GM21717 (cell line): ENCODE results near the gene STAT5B.
"Not testable (repeated sequence)": the region's sequence is repeated elsewhere in the genome, so short reads cannot be mapped to it uniquely, and the experiment has no call there.

Experiments
- ATAC-seq: cut with Tn5 transposase; IDR thresholded peaks from one replicate; pipeline ENCODE4 v1.9.1; 2021; ENCODE audit warnings: mild to moderate bottlenecking, moderate library complexity; ENCODE audit not compliant: unreplicated experiment

Gene STAT5B

DNA sequence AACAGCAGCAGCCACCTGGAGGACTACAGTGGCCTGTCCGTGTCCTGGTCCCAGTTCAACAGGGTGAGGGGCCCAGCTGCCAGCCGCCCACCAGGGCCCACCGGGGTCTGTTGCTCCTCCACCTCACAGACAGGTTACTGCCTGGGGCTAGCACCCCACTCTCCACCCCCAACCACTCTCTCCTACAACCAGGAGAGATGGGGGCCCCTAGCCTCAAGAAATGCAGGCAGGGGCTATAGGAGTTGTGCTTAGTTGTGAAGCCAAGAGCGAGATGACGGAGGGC, 30.1 kb upstream of the STAT5B start:
- ATAC-seq: no peak

DNA sequence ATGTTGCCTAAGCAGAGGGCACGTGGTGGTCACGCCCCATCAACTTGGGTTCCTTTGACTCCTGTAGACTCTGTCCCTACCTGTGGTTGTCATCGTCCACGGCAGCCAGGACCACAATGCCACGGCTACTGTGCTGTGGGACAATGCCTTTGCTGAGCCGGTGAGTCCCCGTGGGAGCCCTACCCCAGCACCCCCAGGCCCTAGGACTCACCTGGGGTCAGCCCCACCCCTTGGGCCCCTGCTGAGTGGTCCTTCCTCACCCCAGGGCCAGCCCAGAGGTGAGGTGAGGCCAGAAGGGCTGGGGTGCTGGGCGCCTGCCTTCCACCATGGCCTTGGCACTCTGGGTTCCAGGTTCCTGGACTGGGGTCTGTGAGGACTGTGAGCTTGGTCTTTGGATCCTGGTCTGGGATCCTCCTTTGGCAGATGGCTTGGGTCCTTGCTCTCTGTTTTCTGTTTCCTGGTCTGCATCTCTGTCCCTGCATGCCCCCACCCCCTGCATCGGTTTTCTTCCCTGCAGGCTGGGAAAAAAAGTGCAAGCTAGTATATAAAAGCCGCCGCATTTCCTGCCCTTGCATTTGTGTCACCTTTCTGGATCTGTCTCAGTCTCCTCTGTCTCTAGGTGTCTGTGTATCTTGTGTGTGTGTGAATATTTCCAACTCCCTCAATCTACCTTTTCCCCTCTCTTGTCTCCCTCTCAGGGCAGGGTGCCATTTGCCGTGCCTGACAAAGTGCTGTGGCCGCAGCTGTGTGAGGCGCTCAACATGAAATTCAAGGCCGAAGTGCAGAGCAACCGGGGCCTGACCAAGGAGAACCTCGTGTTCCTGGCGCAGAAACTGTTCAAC, 29.6 kb upstream of the STAT5B start:
- ATAC-seq: no peak

DNA sequence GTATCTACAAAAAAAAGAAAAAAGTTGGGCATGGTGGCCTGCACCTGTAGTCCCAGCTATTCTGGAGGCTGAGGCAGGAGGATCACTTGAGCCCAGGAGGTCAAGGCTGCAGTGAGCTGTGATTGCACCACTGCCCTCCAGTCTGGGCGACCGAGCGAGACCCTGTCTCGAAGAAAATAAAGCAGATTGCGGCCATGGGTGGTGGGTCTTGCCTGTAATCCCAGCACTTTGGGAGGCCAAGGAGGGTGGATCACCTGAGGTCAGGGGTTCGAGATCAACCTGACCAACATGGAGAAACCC, 28.8 kb upstream of the STAT5B start:
- ATAC-seq: not testable (repeated sequence)

DNA sequence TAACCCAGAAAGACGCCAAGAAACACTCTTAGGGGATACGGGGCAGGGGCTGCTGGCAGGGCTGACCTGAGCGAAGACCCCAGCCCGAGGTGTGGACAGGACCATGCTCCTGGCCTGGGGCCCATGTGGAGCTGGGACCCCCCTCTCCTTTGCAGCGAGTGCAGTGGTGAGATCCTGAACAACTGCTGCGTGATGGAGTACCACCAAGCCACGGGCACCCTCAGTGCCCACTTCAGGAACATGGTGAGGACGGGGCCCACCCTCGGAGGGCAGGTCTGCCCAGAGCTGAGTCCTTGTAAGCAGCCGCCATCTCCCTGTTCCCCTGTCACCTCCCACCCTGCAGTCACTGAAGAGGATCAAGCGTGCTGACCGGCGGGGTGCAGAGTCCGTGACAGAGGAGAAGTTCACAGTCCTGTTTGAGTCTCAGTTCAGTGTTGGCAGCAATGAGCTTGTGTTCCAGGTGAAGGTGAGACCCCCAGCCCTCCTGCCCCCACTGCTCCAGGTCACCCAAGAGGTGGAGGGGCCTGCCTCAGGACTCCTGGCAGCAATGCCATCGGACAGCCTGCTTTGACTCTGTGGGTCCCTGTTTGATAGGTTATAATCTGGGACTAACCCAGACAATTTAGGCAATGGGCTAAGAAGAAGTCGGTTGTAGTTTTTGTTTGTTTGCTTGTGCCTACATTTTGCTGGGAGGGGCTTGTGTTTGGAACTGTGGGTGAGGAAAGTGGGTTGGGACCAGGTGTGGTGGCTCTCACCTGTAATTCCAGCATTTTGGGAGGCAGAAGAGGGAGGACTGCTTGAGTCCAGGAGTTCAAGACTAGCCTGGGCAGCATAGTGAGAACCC, 28.2 kb upstream of the STAT5B start:
- ATAC-seq: no peak

DNA sequence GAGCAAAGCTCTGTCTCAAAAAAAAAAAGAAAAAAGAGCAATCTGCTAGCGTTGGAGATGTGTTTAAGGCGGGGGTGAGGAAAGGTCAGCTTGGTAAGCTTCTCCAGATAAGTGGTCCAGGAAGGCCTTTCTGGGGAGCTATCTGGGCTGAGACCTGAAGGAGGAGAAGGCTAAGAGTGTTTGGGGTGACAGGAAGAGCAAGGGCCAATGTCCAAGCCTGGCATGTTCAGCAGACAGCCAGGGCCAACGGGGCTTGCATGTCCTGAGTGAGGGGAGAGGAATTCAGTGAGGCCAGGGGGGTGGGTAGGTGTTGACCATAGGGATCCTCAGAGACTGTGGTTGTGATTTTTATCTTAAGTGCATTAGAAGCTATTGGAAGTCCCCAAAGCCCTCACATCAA, 27.5 kb upstream of the STAT5B start:
- no peak for ATAC-seq

DNA sequence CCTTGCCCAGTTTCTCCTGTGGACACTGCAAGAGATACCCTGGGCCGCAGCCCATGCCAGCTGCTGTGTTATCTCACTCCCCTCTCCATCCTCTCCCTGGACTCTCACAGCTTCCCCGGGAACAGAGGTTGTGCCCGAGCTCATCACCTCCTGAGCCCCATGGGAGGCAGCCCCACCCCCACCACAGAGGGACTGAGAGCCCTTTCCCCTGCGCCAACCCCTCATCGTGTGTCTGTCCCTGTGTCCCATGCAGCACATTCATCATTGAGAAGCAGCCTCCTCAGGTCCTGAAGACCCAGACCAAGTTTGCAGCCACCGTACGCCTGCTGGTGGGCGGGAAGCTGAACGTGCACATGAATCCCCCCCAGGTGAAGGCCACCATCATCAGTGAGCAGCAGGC, 24.8 kb upstream of the STAT5B start:
- ATAC-seq: no peak

DNA sequence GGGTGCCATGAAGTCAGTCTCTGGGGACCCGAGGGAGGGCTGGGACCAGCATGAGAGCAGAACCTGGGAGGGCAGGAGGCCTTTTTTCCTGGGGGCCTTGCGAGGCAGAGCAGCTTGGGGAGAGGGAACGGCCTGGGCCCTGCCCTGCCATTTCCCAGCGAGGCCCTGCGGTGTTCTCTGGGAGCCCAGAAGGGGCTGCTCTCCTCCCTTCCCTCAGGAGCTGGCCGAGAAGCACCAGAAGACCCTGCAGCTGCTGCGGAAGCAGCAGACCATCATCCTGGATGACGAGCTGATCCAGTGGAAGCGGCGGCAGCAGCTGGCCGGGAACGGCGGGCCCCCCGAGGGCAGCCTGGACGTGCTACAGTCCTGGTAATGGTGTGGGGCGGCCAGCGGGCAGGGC, 23.7 kb upstream of the STAT5B start:
- not testable (repeated sequence) for ATAC-seq

DNA sequence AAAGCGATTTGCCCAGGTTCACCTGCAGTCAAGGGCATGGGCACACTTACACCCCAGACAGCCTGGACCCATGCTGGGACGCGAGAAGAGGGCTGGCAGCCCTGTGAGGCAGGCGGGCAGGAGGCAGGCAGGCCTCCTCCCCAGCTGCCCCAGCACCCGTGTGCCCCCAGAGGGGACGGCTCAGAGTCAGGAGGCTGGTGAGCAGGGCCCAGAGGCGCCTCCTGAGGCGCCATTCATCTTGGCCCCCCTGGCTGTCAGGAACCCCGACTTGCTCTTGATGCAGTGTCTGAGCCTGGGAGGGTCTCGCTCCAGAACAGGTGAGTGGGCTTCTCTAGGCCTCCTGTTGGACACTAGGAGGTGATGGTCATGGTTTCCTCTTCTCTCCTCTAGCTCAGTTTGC, 23.2 kb upstream of the STAT5B start:
- not testable (repeated sequence) for ATAC-seq

DNA sequence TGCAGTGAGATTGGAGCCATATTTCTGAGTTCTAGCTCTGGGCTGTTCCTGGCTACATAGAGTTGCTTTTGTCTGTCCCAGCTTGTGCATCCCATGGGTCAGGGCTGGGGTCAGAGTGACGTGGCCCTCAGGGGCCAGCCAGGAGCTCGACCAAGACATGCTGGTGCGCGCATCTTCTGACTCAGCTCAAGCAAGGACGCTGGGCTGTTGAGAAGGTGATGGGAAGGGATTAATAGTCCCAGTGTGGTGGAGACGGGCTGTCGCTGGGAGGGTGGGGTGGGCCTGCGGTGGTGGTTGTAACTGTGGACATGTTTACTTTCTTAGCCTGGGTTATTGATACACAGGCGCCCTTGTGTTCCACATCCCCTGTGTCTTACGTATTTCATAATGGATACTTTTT, 21.6 kb upstream of the STAT5B start:
- ATAC-seq: not testable (repeated sequence)

DNA sequence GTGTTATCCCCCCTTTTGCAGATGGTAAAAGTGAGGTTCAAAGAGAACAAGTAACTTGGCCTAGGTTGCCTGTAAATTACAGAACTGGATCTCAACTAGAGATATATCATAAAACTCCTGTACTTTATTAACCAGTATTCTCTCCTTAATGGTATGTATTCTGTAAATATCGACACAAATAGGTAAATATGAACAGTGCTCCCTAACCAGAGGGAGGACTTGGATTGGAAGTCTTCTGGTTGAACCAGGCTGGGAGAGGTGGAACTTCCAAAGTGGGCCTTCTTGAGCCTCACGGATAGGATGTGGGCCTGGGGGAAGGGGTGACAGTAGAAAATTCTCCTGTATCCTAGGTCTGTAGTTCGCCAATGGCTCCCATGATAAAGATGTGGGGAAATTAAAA, 19.8 kb upstream of the STAT5B start:
- no peak for ATAC-seq

DNA sequence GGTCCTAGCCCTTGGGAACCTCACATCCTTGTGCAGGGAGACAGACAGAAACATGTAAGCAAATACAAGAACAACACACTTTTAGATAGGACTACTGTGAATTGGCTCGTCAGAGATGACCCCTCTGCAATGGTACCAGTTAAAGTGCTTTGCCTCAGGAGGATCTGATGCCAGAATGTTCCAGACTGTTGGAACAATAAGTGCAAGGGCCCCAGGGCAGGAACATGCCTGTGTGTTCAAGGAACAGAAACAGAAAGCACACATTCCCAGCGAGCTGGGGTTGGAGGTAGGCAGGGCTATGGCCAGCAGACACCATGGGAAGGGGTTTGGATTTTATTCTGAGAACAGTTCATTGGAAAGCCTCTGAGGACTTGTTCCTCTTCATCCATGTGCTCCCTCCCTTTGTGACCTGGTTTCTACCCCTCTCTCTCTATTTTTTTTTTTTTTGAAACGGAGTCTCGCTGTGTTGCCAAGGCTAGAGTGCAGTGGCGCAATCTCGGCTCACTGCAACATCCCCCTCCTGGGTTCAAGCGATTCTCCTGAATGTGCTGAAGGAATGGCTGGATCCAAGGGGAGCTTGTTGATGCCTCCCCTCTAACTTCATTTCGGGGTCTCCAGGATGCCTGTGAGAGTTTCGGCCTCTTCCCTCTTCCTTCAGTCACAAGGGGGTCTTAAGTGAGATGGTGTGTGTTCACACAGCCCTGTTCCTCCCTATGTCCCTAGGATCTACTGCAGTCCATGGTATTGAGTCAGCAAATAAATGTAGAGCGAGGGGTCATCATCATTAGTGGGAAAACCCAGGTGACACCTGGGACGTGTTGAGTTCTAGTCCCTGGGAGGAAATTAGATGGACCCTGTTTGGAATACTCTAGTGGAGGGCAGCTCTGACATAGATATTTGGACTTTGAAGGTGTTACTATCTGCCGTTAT, 18.5 kb upstream of the STAT5B start:
- ATAC-seq: no peak

DNA sequence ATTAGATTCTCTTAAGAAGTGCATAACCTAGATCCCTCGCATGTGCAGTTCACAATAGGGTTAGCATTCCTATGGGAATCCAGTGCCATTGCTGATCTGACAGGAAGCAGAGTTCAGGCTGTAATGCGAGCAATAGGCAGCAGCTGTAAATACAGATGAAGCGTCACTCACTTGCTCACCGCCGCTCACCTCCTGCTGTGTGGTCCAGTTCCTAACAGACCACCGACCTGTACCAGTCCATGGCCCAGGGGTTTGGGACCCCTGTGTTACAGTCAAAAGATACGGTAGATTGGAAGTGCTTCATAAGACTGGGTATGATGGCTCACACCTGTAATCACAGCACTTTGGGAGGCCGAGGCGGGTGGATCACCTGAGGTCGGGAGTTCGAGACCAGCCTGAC, 14.9 kb upstream of the STAT5B start:
- ATAC-seq: no peak

DNA sequence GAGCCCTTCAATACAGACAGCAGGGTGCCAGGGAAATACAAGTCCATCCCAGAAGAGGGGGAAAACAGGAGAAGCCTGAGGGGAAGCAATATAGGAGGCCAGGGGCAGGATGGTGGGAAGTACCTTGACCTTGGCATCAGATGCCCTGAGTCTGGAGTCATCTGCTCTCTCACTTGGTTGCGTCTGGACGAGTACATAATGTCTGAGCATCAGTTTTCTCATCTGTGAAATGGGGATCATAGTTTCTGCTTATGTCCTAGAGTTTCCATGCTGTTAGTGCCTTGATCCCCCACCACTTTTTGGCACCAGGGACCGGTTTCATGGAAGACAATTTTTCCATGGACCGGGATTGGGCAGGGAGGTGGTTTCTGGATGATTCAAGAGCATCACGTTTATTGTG, 14.4 kb upstream of the STAT5B start:
- no peak for ATAC-seq

DNA sequence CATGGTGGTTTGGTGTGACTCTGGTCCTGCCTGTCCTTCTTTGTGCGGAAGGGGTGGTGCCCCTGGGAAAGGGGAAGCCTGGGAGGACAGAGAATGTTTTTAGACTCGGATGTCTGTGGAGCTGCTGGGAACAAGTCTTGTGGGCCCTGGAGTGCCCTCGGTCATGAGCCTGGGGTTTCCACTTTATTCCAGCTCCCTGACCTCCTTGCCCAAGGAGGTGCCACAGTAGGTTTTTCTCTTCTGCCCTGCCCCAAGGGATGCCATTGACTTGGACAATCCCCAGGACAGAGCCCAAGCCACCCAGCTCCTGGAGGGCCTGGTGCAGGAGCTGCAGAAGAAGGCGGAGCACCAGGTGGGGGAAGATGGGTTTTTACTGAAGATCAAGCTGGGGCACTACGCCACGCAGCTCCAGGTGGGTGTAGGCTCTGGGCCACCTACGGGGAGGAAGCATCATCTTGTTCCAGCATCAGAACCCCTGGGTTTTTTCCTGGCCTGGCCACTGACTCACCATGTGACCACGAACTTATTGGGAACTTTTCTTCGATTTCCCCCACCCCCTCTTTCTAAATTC, 13.5 kb upstream of the STAT5B start:
- ATAC-seq: no peak

DNA sequence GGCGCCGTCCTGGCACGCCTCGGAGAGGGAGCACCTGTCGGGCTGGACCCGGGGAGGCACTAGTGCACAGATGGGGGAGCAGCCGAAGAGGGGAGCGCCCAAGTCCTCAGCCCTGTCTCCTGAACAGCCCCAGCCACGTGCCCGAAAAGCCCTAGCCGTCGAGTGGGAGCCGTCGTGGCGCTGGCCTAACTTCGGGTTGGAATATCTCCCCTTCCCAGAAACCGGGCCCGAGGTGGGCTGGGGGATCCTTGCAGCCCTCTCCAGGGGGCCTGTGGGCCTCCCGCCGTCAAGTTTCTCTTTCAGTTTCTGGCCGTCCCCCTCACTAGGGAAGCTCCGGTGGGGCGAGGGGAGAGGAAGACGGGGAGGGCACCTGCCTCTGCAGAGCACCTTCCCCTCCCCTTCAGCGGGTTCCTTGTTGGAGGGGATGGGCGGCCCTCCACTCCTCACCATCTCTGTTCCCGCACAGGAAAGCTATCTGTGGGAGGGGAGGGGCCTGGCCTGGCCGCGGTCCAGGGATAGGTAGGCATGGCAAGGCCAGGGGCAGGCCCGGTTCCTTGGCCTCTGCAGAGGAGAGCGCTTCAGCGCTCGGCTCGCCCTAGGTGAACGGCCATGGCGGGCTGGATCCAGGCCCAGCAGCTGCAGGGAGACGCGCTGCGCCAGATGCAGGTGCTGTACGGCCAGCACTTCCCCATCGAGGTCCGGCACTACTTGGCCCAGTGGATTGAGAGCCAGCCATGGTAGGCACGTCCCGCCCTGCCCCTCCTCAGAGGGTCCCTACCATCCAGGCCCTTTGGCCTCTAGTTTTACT, 12.8 kb upstream of the STAT5B start:
- no peak for ATAC-seq

DNA sequence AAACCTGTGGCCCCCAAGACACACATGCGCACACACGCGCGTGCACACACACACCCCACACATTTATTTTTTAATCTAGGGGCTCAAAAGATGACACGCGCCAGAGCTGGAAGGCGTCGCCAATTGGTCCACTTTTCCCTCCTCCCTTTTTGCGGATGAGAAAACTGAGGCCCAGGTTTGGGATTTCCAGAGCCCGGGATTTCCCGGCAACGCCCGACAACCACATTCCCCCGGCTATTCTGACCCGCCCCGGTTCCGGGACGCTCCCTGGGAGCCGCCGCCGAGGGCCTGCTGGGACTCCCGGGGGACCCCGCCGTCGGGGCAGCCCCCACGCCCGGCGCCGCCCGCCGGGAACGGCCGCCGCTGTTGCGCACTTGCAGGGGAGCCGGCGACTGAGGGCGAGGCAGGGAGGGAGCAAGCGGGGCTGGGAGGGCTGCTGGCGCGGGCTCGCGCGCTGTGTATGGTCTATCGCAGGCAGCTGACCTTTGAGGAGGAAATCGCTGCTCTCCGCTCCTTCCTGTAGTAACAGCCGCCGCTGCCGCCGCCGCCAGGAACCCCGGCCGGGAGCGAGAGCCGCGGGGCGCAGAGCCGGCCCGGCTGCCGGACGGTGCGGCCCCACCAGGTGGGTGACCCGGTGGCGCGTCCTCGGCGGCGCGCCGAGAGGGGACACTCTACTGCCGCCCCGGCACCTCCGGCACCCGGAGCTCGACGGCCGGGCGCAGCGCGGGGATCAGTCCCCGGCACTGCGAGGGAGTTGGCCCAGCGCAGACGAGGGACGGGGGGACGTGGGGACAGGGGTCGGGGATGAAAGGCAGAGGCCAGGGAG, 12.0 kb upstream of the STAT5B start, which contains the start of gene STAT5A:
Gene STAT5A (plus strand): TSS at position 522 of the 826 bp plus-strand sequence. CDS start 914 bp downstream, outside the sequence.
- no peak for ATAC-seq

DNA sequence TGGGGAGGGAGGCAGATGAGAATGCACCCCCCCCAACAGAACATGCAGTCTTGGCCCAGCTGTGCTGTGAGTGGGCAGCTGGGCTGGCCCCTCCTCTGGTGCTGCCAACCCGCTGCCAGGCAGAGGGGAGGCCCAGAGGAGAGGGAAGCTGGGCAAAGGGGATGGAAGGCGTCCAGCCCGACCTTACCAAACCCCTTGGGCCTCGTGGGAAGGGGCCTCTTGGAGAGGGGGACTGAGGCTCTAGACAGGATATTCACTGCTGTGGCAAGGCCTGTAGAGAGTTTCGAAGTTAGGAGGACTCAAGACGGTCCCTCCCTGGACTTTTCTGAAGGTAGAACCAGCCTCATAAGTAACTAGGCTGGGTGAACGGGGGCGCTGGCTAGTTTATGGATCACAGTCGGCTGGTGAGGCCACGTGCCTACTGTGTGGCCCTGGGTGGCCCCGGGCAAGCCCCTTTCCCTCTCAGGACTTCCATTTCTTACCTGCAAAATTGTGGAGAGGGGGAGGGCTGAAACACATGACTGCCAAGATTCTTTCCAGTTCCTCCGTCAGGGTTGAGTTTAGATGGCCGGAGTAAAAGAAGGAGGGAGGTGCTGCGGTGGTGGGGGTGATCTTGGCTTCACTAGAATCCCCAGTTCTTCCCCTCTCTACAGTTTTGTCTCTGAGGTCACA, 11.2 kb upstream of the STAT5B start:
- ATAC-seq: no peak

DNA sequence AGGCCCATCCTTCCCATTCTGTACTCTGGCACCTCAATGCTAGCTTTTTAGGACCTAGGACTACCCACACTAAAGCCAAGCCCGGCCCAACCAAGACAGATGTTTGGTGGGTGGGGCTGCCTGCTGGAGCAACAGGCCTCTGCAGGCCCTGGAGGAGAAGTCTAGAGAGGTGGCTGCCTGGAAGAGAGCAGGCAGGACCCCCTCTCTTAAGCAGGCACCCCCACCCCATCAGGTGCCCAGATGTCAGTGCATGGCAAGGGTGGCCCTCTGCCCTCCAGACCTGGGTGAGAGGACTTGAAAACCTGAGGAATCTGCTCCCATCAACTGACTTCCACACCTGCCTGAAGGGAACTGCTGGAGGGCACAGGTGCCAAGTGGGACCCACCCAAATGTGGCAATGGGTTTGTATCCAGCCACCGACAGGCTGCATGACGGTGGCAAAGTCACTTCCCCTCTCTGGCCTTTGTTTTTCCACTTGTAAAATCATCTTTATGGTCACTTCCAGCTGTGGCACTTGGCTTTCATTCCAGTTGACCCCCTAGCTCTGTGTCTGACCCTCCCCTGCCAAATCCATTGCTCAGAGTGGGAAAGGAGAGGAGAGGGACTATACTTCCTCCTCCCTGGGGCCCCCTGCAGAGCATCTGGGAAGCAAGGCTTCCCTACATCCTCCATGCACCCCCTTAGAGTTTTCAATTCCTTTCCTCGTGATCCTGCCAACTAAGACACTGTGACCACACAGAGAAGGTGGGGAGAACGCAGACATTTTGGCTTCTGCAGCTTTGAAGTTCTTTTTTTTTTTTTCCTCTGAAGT, 10.4 kb upstream of the STAT5B start:
- no peak for ATAC-seq
